Measurements from ENCODE around the gene BICC1.

The BICC1 gene

DNA sequence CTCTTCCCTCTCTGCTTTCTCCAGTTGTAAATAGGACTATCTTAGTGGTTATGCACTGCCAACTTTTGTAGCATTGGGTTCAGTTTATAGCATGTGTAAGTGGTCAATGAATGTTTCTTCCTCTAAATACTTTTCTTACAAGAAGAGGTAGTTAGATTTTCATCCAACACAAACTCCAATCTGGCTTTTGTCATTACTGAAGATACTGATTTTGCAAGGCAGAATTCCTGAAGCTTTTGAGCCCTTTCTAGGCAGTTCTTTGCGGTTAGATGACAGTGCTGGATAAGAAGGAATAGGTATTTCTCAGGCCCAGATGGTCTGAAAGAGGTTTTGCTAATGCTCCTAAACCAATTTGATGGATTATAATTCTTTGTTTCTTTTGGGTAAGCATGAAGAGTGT lies 60.5 kb downstream of the BICC1 start:
- Histone ChIP-seq H3K9me3 (ENCODE audit: control insufficient read depth in 1 of 2, low read length in 2 of 2) (peaks cover 0 to 9% of the 10 kb centered on the region in 2 donors), H3K4me3 (ENCODE audit: low read depth in 1 of 2, low read length in 2 of 2) (no peak overlapping the region), H3K36me3 (ENCODE audit: control insufficient read depth in 1 of 2, insufficient read depth in 2 of 2, low read length in 2 of 2) (no peaks in the 10 kb centered on the region), H3K27me3 (ENCODE audit: low read depth, low read length) (no peaks in the 10 kb centered on the region), H3K27ac (ENCODE audit: low read length) (no peak overlapping the region), H3K4me1 (ENCODE audit: control insufficient read depth in 1 of 2, insufficient read depth in 2 of 2, low read length in 2 of 2) (peaks cover 0 to 4% of the 10 kb centered on the region in 2 donors)

DNA sequence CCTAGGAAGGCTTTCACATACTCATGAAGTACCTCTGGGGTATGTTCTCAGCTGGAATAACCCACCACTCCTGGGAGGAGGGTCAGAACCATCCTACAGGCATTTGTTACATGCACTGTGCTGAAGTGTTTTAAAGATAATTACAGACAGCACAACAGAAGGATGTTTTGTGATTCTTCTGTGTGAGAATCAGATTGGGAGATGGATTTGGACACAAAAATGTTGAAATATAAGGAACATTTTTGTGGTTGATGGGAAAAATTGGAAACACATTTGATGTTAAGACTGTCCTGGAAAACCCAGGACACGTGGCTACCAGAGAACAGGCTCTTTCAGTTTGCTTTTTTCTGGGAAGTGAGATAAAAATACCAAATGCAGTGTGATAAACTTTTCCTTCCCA lies 61.4 kb downstream of the BICC1 start:
- Histone ChIP-seq H3K36me3 (ENCODE audit: control insufficient read depth in 1 of 2, insufficient read depth in 2 of 2, low read length in 2 of 2) (no peaks in the 10 kb centered on the region), H3K27me3 (ENCODE audit: low read depth, low read length) (no peaks in the 10 kb centered on the region), H3K4me3 (ENCODE audit: low read depth in 1 of 2, low read length in 2 of 2) (no peak overlapping the region), H3K9me3 (ENCODE audit: control insufficient read depth in 1 of 2, low read length in 2 of 2) (peaks cover 0 to 9% of the 10 kb centered on the region in 2 donors), H3K4me1 (ENCODE audit: control insufficient read depth in 1 of 2, insufficient read depth in 2 of 2, low read length in 2 of 2) (peaks cover 0 to 4% of the 10 kb centered on the region in 2 donors), H3K27ac (ENCODE audit: low read length) (no peak overlapping the region)

DNA sequence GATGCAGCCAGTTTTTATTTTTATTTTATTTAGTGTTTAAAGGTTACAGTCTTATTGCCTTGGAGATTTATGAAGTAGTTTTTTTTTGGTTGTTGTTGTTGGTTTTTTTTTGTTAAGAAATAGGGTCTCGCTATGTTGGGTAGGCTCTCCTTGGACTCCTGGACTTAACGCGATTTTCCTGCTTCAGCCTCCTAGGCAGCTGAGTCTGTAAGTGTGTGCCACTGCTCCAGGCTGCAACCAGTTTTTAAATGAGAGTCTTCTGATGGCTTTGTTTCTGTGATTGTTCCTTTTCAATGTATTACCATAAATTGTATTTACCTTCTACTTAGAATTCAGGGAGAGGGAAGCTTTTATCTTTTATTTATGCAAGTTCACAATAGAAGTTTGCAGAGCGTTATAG lies 62.8 kb downstream of the BICC1 start:
- H3K27ac ChIP-seq (ENCODE audit: low read length), result no peak overlapping the region
- H3K4me3 ChIP-seq (ENCODE audit: low read depth in 1 of 2, low read length in 2 of 2), result no peak overlapping the region
- H3K27me3 ChIP-seq (ENCODE audit: low read depth, low read length), result no peaks in the 10 kb centered on the region
- peaks cover 0 to 4% of the 10 kb centered on the region in 2 donors for H3K4me1 ChIP-seq (ENCODE audit: control insufficient read depth in 1 of 2, insufficient read depth in 2 of 2, low read length in 2 of 2)
- peaks cover 0 to 8% of the 10 kb centered on the region in 2 donors for H3K9me3 ChIP-seq (ENCODE audit: control insufficient read depth in 1 of 2, low read length in 2 of 2)
- H3K36me3 ChIP-seq (ENCODE audit: control insufficient read depth in 1 of 2, insufficient read depth in 2 of 2, low read length in 2 of 2), result no peaks in the 10 kb centered on the region

DNA sequence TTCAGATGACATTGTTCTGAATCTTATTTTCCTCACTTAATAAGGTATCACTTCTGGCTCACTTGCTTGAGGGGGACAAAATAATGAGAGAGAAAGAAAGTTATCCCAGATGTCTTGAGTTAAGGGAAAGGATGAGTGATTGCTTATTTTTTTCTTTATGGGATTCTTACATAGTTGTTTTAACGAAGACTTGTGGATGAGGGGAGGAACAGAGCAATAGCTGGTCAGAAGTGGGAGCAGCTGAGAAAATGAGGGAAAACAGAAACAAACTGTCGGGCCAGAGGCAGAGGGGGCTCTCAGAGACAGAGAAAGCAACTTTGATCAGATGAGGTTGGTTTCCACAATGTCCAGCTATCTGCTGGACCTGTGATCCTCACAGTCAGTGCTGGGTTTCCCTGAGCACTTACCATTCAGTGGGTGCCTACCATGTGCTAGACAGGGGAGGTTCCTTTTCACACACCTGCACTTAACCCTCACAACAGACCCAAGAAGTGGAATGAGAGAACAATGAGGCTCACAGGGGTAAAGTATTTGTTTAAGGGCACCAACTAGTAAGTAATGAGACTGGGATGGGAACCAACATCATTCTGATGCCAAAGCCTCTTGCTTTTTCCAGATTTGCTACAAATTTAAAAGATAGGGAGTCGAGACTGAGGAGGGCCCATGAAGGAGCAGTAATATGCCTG lies 64.2 kb downstream of the BICC1 start:
- Histone ChIP-seq H3K4me1 (ENCODE audit: control insufficient read depth in 1 of 2, insufficient read depth in 2 of 2, low read length in 2 of 2) (peaks cover 0 to 4% of the 10 kb centered on the region in 2 donors), H3K4me3 (ENCODE audit: low read depth in 1 of 2, low read length in 2 of 2) (no peak overlapping the region), H3K27me3 (ENCODE audit: low read depth, low read length) (no peaks in the 10 kb centered on the region), H3K27ac (ENCODE audit: low read length) (peak overlapping the region; percentile 30), H3K36me3 (ENCODE audit: control insufficient read depth in 1 of 2, insufficient read depth in 2 of 2, low read length in 2 of 2) (no peaks in the 10 kb centered on the region), H3K9me3 (ENCODE audit: control insufficient read depth in 1 of 2, low read length in 2 of 2) (no peaks in the 10 kb centered on the region)

DNA sequence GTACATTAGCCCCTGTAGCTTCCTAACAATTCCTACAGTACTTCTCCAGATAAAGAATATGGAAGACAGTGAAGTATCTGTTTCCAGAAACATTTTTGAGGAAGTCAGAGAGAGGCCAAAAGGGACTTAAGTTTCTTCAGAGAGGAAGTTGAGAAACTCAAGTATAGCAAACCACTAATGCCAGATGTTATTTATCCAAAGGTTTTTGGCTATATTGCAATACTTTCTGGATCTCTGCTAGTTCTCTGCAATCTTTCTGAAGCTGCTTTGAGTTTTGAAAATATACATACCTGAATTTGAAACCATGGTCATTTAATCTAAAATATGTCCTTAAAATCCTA lies 64.7 kb downstream of the BICC1 start:
- Histone ChIP-seq H3K4me3 (ENCODE audit: low read depth in 1 of 2, low read length in 2 of 2) (no peak overlapping the region), H3K4me1 (ENCODE audit: control insufficient read depth in 1 of 2, insufficient read depth in 2 of 2, low read length in 2 of 2) (peaks cover 0 to 4% of the 10 kb centered on the region in 2 donors), H3K9me3 (ENCODE audit: control insufficient read depth in 1 of 2, low read length in 2 of 2) (no peaks in the 10 kb centered on the region), H3K27ac (ENCODE audit: low read length) (peak overlapping the region; percentile 30), H3K36me3 (ENCODE audit: control insufficient read depth in 1 of 2, insufficient read depth in 2 of 2, low read length in 2 of 2) (no peaks in the 10 kb centered on the region), H3K27me3 (ENCODE audit: low read depth, low read length) (no peaks in the 10 kb centered on the region)

DNA sequence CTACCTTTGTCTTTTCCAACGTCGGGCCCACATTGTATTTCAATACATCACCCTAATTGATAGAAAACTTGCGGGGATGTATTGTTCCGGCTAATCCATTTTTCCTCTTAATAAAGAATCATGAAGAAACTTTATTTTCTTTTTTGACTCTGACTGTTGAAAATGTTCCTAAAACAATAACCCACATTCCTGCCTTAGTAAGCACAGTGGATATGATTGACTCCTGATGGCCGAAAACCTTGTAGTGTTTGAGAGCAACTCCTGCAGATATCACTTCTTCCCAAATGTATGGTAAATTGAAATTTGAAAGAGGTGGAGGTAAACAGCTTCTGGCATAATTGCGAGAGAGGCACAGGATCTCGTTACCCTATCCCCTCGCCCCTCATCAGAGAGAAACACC lies 65.7 kb downstream of the BICC1 start:
- Histone ChIP-seq H3K4me1 (ENCODE audit: control insufficient read depth in 1 of 2, insufficient read depth in 2 of 2, low read length in 2 of 2) (peaks cover 0 to 4% of the 10 kb centered on the region in 2 donors), H3K36me3 (ENCODE audit: control insufficient read depth in 1 of 2, insufficient read depth in 2 of 2, low read length in 2 of 2) (no peaks in the 10 kb centered on the region), H3K4me3 (ENCODE audit: low read depth in 1 of 2, low read length in 2 of 2) (no peak overlapping the region), H3K27ac (ENCODE audit: low read length) (no peak overlapping the region), H3K9me3 (ENCODE audit: control insufficient read depth in 1 of 2, low read length in 2 of 2) (peaks cover 0 to 4% of the 10 kb centered on the region in 2 donors), H3K27me3 (ENCODE audit: low read depth, low read length) (no peaks in the 10 kb centered on the region)

DNA sequence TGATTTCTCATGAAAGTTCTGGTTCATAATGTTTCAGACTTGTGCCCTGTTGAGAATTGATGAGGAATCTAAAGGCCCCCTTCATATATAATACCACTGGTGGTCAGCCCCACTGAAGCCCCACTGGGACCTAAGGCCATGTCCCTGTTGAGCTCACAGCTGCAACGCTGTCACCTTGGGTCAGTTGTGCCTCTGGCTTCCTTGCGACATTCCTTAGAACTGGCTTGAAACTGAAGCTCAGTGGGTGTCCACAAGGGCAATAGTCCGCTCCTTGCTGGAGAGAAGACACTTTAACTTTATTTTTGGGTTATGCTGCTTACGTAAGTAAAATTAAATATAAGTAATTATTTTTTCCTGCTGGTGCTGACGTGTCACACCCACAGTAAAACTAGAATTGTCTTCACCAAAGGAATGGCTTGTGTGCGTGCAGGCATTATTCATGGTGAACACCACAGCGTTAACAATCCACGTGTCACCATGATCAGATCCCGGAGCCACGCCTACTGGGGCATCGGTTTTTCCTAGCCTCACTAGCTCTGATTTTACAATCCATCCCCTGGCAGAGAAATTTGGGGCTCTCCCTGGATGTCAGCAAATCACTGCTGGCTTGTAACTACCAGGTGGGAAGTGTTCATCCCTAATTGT lies 66.5 kb downstream of the BICC1 start:
- no peak overlapping the region for H3K27ac ChIP-seq (ENCODE audit: low read length)
- peaks cover 0 to 4% of the 10 kb centered on the region in 2 donors for H3K4me1 ChIP-seq (ENCODE audit: control insufficient read depth in 1 of 2, insufficient read depth in 2 of 2, low read length in 2 of 2)

DNA sequence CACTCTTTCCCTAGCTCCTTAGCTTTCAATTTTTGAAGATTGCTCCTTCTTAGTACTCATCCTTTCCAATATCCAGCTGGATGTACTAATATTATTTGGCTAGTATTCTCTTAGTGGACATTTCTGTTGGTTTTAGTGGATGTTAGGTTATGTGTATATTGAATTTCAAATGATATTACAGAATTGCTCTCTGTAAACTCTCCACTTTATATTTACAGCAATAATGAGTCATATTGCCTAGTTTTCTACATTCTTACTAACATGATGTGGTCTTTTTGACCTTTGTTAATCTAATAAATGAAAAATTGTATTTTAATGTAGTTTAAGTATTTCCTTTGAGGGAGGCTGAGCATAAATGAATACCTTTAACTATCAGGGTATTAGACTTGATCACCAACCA lies 69.4 kb downstream of the BICC1 start:
- no peak overlapping the region for H3K27ac ChIP-seq (ENCODE audit: low read length)
- peaks cover 0 to 3% of the 10 kb centered on the region in 2 donors for H3K4me1 ChIP-seq (ENCODE audit: control insufficient read depth in 1 of 2, insufficient read depth in 2 of 2, low read length in 2 of 2)
- H3K36me3 ChIP-seq (ENCODE audit: control insufficient read depth in 1 of 2, insufficient read depth in 2 of 2, low read length in 2 of 2), result no peaks in the 10 kb centered on the region
- no peak overlapping the region for H3K4me3 ChIP-seq (ENCODE audit: low read depth in 1 of 2, low read length in 2 of 2)
- H3K27me3 ChIP-seq (ENCODE audit: low read depth, low read length), result no peaks in the 10 kb centered on the region
- peaks cover 0 to 4% of the 10 kb centered on the region in 2 donors for H3K9me3 ChIP-seq (ENCODE audit: control insufficient read depth in 1 of 2, low read length in 2 of 2)

More for the DNA sequence above, 66.5 kb downstream of the BICC1 start:
- no peak overlapping the region for H3K4me3 ChIP-seq (ENCODE audit: low read depth in 1 of 2, low read length in 2 of 2)
- H3K36me3 ChIP-seq (ENCODE audit: control insufficient read depth in 1 of 2, insufficient read depth in 2 of 2, low read length in 2 of 2), result no peaks in the 10 kb centered on the region
- H3K9me3 ChIP-seq (ENCODE audit: control insufficient read depth in 1 of 2, low read length in 2 of 2), result peaks cover 0 to 4% of the 10 kb centered on the region in 2 donors
- no peaks in the 10 kb centered on the region for H3K27me3 ChIP-seq (ENCODE audit: low read depth, low read length)

DNA sequence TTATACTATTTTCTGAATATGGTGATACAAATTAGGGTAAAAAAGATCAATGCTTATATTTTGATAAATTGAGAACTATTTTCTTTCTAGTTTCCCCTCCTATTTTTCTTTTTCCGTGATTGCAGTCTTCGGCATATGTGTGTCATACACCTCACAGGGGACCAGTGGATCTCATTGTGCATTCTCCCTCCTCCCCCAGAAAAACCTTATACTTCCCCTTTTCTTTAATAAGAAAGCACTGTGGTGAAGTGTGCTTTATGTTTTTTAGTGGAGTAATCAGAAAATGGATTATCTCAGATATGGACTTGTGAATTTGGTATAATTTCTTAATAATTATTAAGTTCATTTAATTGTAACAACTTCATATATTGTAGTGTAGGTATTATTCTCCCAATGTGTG lies 72.8 kb downstream of the BICC1 start:
- Histone ChIP-seq H3K27ac (ENCODE audit: low read length) (no peak overlapping the region), H3K27me3 (ENCODE audit: low read depth, low read length) (no peaks in the 10 kb centered on the region), H3K4me1 (ENCODE audit: control insufficient read depth in 1 of 2, insufficient read depth in 2 of 2, low read length in 2 of 2) (no peaks in the 10 kb centered on the region), H3K4me3 (ENCODE audit: low read depth in 1 of 2, low read length in 2 of 2) (no peak overlapping the region), H3K9me3 (ENCODE audit: control insufficient read depth in 1 of 2, low read length in 2 of 2) (peaks cover 0 to 4% of the 10 kb centered on the region in 2 donors), H3K36me3 (ENCODE audit: control insufficient read depth in 1 of 2, insufficient read depth in 2 of 2, low read length in 2 of 2) (no peaks in the 10 kb centered on the region)

DNA sequence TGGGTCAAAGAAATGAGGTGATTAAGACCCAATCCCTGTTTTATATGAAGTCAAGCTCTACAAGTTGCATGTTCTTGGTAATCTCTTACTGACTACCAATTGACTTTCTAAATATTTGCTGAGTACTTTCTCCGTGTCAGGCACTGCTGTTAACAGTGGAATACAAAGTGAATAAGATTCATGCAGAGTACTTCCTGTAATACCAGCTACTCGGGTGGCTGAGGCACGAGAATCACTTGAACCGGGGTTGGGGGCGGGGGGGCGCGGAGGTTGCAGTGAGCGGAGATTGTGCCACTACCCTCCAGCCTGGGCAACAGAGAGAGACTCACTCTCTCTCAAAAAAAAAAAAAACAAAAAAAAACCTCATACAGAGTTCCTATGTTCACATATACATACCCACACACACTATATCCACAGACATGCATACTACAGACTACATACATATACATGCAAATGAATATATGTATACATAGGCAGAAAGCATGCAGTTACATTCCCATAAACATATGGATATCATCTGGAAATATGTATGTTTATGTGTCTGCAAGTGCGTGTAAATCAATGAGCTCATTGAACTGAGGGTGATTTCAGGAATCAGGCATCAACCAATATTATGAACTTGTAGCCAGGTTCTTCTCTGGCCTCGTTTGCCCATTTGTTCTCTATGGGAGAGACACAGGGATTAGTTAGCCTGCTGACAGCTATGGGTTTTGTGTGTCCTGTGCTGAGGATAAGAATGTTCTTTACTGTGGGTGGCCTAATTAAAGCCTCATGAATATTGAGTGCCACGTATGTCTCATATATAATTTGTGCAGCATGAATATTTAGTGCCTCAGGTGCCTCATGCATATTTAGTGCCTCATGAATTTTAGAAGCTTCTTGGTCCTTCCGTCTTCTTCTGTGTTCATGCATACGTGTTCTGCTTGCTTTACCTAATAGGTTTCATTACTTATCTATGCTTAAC lies 73.9 kb downstream of the BICC1 start:
- Histone ChIP-seq H3K4me1 (ENCODE audit: control insufficient read depth in 1 of 2, insufficient read depth in 2 of 2, low read length in 2 of 2) (no peaks in the 10 kb centered on the region), H3K4me3 (ENCODE audit: low read depth in 1 of 2, low read length in 2 of 2) (no peak overlapping the region)

DNA sequence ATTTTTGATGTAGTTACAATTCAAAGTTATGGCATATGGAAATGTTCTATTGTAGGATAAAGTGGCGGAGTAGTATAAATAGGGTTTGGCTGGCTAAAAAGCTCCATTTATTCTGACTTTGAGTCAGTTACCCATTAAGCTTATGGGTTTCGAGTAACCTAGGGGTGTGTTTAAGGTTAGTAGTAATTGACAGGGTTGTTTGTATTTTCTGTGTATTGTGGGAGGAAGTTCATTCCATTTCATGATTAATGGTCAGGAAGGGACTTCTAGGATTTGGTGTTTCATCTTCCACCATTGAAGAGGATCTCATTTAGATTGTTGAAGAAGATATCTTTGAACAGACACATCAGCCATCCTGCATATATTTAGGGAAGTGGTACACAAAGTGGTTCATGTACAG lies 75.0 kb downstream of the BICC1 start:
- H3K9me3 ChIP-seq (ENCODE audit: control insufficient read depth in 1 of 2, low read length in 2 of 2), result peaks cover 0 to 4% of the 10 kb centered on the region in 2 donors
- H3K4me1 ChIP-seq (ENCODE audit: control insufficient read depth in 1 of 2, insufficient read depth in 2 of 2, low read length in 2 of 2), result no peaks in the 10 kb centered on the region
- no peaks in the 10 kb centered on the region for H3K36me3 ChIP-seq (ENCODE audit: control insufficient read depth in 1 of 2, insufficient read depth in 2 of 2, low read length in 2 of 2)
- no peak overlapping the region for H3K27ac ChIP-seq (ENCODE audit: low read length)
- H3K4me3 ChIP-seq (ENCODE audit: low read depth in 1 of 2, low read length in 2 of 2), result no peak overlapping the region
- no peaks in the 10 kb centered on the region for H3K27me3 ChIP-seq (ENCODE audit: low read depth, low read length)

More for the DNA sequence above, 73.9 kb downstream of the BICC1 start:
- H3K36me3 ChIP-seq (ENCODE audit: control insufficient read depth in 1 of 2, insufficient read depth in 2 of 2, low read length in 2 of 2), result no peaks in the 10 kb centered on the region
- H3K27ac ChIP-seq (ENCODE audit: low read length), result no peak overlapping the region
- peaks cover 0 to 4% of the 10 kb centered on the region in 2 donors for H3K9me3 ChIP-seq (ENCODE audit: control insufficient read depth in 1 of 2, low read length in 2 of 2)
- no peaks in the 10 kb centered on the region for H3K27me3 ChIP-seq (ENCODE audit: low read depth, low read length)

All from muscle layer of duodenum (tissue), 2 donors.